Measurements from ENCODE around the gene EHD4.

The EHD4 gene

DNA sequence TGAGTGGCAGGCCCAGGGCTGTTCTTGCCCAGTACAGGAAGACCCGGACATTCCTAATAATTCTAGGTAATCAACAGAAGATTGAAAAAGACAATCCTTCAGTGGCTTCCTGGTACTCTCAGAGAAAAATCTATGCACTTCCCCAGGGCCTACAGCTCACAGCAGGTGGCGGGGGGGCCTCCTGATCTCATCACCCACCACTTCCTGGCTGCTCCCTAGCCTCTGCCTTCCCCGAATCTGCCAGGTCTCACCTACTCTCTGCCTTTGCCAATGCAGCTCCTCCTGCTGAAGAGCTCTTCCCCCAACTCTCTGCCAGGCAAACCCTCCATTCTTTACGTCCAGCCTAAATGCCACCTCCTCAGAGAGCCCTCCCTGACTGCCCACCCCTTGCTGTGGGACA lies 37.5 kb downstream of the EHD4 start:
- peak overlapping the region; percentile 46; the same call in 1 of the 2 replicates for H3K27ac ChIP-seq (ENCODE audit: low read length)
- H3K79me2 ChIP-seq (ENCODE audit: low read length), result peaks cover 3% of the 10 kb centered on the region; the same call in 1 of the 2 replicates
- no peaks in the 10 kb centered on the region for H3K9me2 ChIP-seq (replicated peaks; ENCODE audit: insufficient read depth, low read length)
- H3K4me3 ChIP-seq (ENCODE audit: low read length), result no peak overlapping the region
- DNase-seq, result no peak
- H3F3A ChIP-seq (ENCODE audit: insufficient read depth, low read length), result peaks cover 10% of the 10 kb centered on the region; the same call in 1 of the 2 replicates
- H3K36me3 ChIP-seq (replicated peaks; ENCODE audit: insufficient read depth, low read length), result no peaks in the 10 kb centered on the region
- peaks cover 19% of the 10 kb centered on the region for H3K4me1 ChIP-seq (ENCODE audit: low read length)
- no peaks in the 10 kb centered on the region for H4K20me1 ChIP-seq (ENCODE audit: insufficient read depth, low read length)
- TF ChIP-seq CTCF (IDR thresholded peaks at IDR 0.05; ENCODE audit: low read length) (no peak), EZH2phosphoT487 (IDR thresholded peaks at IDR 0.05; ENCODE audit: low read length) (no peak), EZH2 (optimal IDR thresholded peaks at IDR 0.05; ENCODE audit: low read depth, low read length) (no peak)
- peak overlapping the region; percentile 10; the same call in 1 of the 2 replicates for H3K9ac ChIP-seq (ENCODE audit: low read length)
- no peaks in the 10 kb centered on the region for H3K27me3 ChIP-seq (replicated peaks; ENCODE audit: insufficient read depth, low read length)
- no peaks in the 10 kb centered on the region for H3K9me3 ChIP-seq (replicated peaks; ENCODE audit: insufficient read depth, low read length)
- no peak overlapping the region for H2AFZ ChIP-seq (ENCODE audit: low read length)
- peak overlapping the region; percentile 46; the same call in 1 of the 2 replicates for H3K4me2 ChIP-seq (ENCODE audit: low read depth, low read length)

- H3K9ac ChIP-seq (ENCODE audit: low read length), result no peak overlapping the region
- H3K27me3 ChIP-seq (replicated peaks; ENCODE audit: insufficient read depth, low read length), result no peaks in the 10 kb centered on the region
- peaks cover 3% of the 10 kb centered on the region; the same call in 1 of the 2 replicates for H3K79me2 ChIP-seq (ENCODE audit: low read length)
- H3K4me2 ChIP-seq (ENCODE audit: low read depth, low read length), result no peak overlapping the region
- H3K36me3 ChIP-seq (replicated peaks; ENCODE audit: insufficient read depth, low read length), result no peaks in the 10 kb centered on the region
- H3K27ac ChIP-seq (ENCODE audit: low read length), result no peak overlapping the region
- no peak overlapping the region for H3K4me3 ChIP-seq (ENCODE audit: low read length)
- peaks cover 19% of the 10 kb centered on the region for H3K4me1 ChIP-seq (ENCODE audit: low read length)
- H4K20me1 ChIP-seq (ENCODE audit: insufficient read depth, low read length), result no peaks in the 10 kb centered on the region
- DNase-seq, result no peak
- no peaks in the 10 kb centered on the region for H3K9me2 ChIP-seq (replicated peaks; ENCODE audit: insufficient read depth, low read length)
- H2AFZ ChIP-seq (ENCODE audit: low read length), result no peak overlapping the region
- H3F3A ChIP-seq (ENCODE audit: insufficient read depth, low read length), result peaks cover 10% of the 10 kb centered on the region; the same call in 1 of the 2 replicates
- TF ChIP-seq EZH2 (optimal IDR thresholded peaks at IDR 0.05; ENCODE audit: low read depth, low read length) (no peak), EZH2phosphoT487 (IDR thresholded peaks at IDR 0.05; ENCODE audit: low read length) (no peak), CTCF (IDR thresholded peaks at IDR 0.05; ENCODE audit: low read length) (no peak)
- no peaks in the 10 kb centered on the region for H3K9me3 ChIP-seq (replicated peaks; ENCODE audit: insufficient read depth, low read length)
These were observed 38.6 kb downstream of the EHD4 start for GRCh38 chr15:41933771-41934170.

DNA sequence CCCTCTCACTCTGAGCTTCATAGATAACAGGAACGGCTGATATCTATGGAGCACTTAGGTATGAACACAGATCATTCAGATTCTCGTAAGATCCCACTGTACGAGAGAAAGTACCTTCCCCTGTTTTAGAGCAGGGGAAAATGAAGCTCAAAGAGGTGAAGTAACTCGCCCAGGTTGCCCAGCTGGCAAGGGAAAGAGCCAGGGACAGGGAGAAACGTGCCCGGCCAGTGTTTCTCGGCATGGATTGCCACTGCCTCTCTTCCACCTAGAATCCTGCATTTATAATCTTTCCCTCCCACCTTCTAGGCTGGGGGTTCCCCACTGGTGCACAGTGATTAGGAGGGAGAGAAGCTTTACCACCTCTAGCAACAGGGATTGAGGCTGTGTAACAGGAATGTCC lies 39.0 kb downstream of the EHD4 start:
- Histone ChIP-seq H3K4me1 (ENCODE audit: low read length) (peaks cover 19% of the 10 kb centered on the region), H3K4me2 (ENCODE audit: low read depth, low read length) (no peak overlapping the region), H3K4me3 (ENCODE audit: low read length) (no peak overlapping the region), H3F3A (ENCODE audit: insufficient read depth, low read length) (peaks cover 10% of the 10 kb centered on the region; the same call in 1 of the 2 replicates), H3K27ac (ENCODE audit: low read length) (no peak overlapping the region), H3K9me3 (replicated peaks; ENCODE audit: insufficient read depth, low read length) (no peaks in the 10 kb centered on the region), H3K36me3 (replicated peaks; ENCODE audit: insufficient read depth, low read length) (no peaks in the 10 kb centered on the region), H3K27me3 (replicated peaks; ENCODE audit: insufficient read depth, low read length) (no peaks in the 10 kb centered on the region), H3K79me2 (ENCODE audit: low read length) (peaks cover 3% of the 10 kb centered on the region; the same call in 1 of the 2 replicates), H4K20me1 (ENCODE audit: insufficient read depth, low read length) (no peaks in the 10 kb centered on the region), H3K9me2 (replicated peaks; ENCODE audit: insufficient read depth, low read length) (no peaks in the 10 kb centered on the region), H2AFZ (ENCODE audit: low read length) (no peak overlapping the region), H3K9ac (ENCODE audit: low read length) (no peak overlapping the region)
- TF ChIP-seq EZH2 (optimal IDR thresholded peaks at IDR 0.05; ENCODE audit: low read depth, low read length), result no peak
- TF ChIP-seq CTCF (IDR thresholded peaks at IDR 0.05; ENCODE audit: low read length), result no peak
- no peak for TF ChIP-seq EZH2phosphoT487 (IDR thresholded peaks at IDR 0.05; ENCODE audit: low read length)
- no peak for DNase-seq

Measured in MM.1S (cell line).